IPS DF 6.9 (cell line): ENCODE results near the gene CTXN2.

Experiments used
- DNase-seq: peaks from one replicate; pipeline ENCODE4 v3.0.0-alpha.2; 2013; ENCODE audit warnings: low read depth, low spot score
- H3K27ac ChIP-seq: one replicate; pipeline ENCODE4 v1.5.1; 2013; ENCODE audit warnings: low read length, control low read depth
- H3K27me3 ChIP-seq: 2 replicates; pipeline ENCODE4 v1.6.1; 2013; ENCODE audit warnings: mild to moderate bottlenecking, low read length; ENCODE audit not compliant: control insufficient read depth, insufficient read depth
- H3K36me3 ChIP-seq: 2 replicates; pipeline ENCODE4 v1.6.1; 2013; ENCODE audit warnings: low read length; ENCODE audit not compliant: control insufficient read depth, insufficient read depth
- H3K4me1 ChIP-seq: 2 replicates; pipeline ENCODE4 v1.6.1; 2013; ENCODE audit warnings: low read length; ENCODE audit not compliant: control insufficient read depth, insufficient read depth
- H3K4me3 ChIP-seq: 2 replicates; pipeline ENCODE4 v1.5.1; 2013; ENCODE audit warnings: mild to moderate bottlenecking, low read length
- H3K9me3 ChIP-seq: 2 replicates; pipeline ENCODE4 v1.6.1; 2013; ENCODE audit warnings: low read length, inconsistent platforms; ENCODE audit not compliant: control insufficient read depth, insufficient read depth
- WGBS: extraction: QIAGEN DNeasy Blood & Tissue Kit; methylation state at CpG from one replicate; pipeline ENCODE4 v1.1.7; 2013; ENCODE audit warnings: mixed read lengths, missing lambda C conversion rate; ENCODE audit not compliant: insufficient read length, insufficient coverage; 5-methylcytosine and 5-hydroxymethylcytosine counted together

The CTXN2 gene

DNA sequence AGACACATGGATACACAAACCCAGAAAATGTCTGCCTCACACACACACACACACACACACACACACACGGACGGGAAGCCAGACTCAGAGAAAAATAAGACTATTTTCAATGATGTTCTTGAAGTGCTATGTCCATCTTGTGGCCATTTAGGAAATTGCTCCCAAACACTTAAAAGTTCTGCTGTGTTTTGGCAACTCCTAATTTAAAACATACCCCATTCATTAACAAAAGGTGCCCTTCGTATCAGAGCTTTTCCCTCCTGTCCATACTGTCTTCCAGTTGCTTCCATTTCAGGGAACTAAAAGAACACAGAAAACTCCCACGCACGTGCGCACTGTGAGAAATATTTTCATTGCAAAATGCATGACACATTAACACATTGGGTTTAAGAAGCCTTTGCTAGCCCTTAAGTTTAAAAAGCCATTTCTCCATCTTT is 59.2 kb downstream of the CTXN2 start:
- peak; percentile 47 for DNase-seq
- Histone ChIP-seq H3K4me1 (no peaks in the 10 kb centered on the region), H3K27ac (no peak overlapping the region), H3K36me3 (no peaks in the 10 kb centered on the region), H3K4me3 (no peak overlapping the region), H3K27me3 (no peaks in the 10 kb centered on the region), H3K9me3 (no peaks in the 10 kb centered on the region)
- no CpG with 5 or more reads among the region's 6 CpGs for WGBS

DNA sequence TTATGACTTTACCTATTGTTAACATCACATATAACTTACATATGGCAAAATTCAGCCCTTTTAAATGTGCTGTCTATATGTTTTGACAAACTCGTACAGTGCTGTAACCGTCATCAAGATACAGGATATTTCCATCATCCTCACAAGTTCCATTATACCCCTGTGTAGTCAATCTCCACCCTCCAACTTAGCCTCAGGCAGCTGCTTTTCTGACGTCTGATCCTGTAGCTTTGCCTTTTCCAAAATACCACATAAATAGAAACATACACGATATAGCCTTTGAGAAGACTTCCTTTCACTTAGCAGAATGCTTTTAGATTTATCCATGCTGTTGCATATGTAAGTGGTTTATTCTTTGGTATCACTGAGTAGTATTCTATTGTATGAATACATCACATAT is 61.7 kb downstream of the CTXN2 start:
- no CpG with 5 or more reads among the region's 4 CpGs for WGBS

More for the DNA sequence above, 61.7 kb downstream of the CTXN2 start:
- H3K36me3 ChIP-seq: no peaks in the 10 kb centered on the region
- no peaks in the 10 kb centered on the region for H3K27me3 ChIP-seq
- no peak overlapping the region for H3K27ac ChIP-seq
- no peaks in the 10 kb centered on the region for H3K4me1 ChIP-seq
- H3K4me3 ChIP-seq: no peak overlapping the region
- no peaks in the 10 kb centered on the region for H3K9me3 ChIP-seq
- no peak for DNase-seq
